ENCODE measurements around the gene ERCC1. TPM values are rescaled to one million over a fixed set of nuclear protein-coding genes. Genes with fewer than 3 reads are reported as not detected.

ERCC1 gene
- total and polyA plus RNA-seq, 2 of the 13 experiments (the other 11 are each of a cell fraction or from before 2014, with no cell fraction given), result 40.0 to 66.4 TPM

DNA sequence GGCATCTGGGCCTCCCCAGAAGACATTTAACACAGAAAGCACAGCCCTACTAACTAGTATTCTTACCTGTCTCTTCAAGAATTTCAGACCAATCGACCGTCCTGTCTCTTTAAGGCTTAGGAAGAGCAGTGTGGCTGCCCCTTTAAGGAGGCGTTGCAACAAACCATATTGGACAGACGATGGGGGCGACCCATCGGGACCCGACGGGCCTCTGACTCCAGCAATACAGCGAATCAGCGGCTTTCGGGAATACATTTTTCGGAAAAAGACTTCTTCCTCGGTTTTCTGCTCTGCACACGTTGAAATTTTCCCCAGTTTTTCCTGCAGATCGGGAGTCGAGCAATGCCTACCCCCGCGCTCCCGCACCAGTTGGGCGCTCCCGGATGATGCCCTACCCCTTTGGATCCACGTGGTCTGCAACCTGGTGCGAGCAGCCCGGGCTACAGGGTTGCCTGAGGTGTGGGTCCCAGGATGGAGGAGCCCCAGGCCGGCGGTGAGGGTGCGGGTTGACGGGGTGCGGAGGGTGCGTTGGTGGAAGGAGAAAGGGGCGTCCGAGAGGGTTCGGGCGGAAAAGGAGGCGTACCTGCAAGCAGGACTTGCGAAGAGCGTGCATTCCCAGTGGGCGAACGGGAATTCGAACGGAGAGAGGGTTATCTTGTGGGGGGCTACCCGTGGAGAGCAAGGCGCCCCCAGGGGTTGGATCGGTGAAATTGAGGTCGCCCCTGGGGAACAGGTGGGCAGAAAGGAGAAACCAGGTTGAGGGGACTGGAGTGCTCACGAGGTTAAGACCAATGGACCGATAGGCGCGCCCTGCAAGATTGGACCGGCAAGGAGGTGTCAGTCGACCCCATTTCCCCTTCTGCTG is 17.3 kb downstream of the ERCC1 start, which contains the start of gene POLR1G (continued):
- TF ChIP-seq, protein P1, sequence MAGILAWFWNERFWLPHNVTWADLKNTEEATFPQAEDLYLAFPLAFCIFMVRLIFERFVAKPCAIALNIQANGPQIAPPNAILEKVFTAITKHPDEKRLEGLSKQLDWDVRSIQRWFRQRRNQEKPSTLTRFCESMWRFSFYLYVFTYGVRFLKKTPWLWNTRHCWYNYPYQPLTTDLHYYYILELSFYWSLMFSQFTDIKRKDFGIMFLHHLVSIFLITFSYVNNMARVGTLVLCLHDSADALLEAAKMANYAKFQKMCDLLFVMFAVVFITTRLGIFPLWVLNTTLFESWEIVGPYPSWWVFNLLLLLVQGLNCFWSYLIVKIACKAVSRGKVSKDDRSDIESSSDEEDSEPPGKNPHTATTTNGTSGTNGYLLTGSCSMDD (CRISPR knock-in tag; IDR thresholded peaks at IDR 0.05), result no peak
- 0 out of 2 replicates have a peak, but pooled peaks have one; percentile 29 for TF ChIP-seq ZNF605 (CRISPR knock-in tag; IDR thresholded peaks at IDR 0.05)
- TF ChIP-seq ZNF205 (CRISPR knock-in tag; IDR thresholded peaks at IDR 0.05), result no peak
- peak; percentile 75 for TF ChIP-seq POLR2AphosphoS5 (IDR thresholded peaks at IDR 0.05; ENCODE audit: low read depth, low read length)
- no peak for TF ChIP-seq GTF2F1 (IDR thresholded peaks at IDR 0.05; ENCODE audit: low read length)
- TF ChIP-seq TEF (CRISPR knock-in tag; IDR thresholded peaks at IDR 0.05), result no peak
- peak; percentile 29; the same call in 1 of the 2 replicates for TF ChIP-seq ZNF768 (CRISPR knock-in tag; IDR thresholded peaks at IDR 0.05)
- TF ChIP-seq, protein P2, sequence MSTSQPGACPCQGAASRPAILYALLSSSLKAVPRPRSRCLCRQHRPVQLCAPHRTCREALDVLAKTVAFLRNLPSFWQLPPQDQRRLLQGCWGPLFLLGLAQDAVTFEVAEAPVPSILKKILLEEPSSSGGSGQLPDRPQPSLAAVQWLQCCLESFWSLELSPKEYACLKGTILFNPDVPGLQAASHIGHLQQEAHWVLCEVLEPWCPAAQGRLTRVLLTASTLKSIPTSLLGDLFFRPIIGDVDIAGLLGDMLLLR (CRISPR knock-in tag; IDR thresholded peaks at IDR 0.05), result peak; percentile 98
- TF ChIP-seq ZFP36L1 (CRISPR knock-in tag; IDR thresholded peaks at IDR 0.05), result no peak
- peak; percentile 65 for TF ChIP-seq MED8 (CRISPR knock-in tag; IDR thresholded peaks at IDR 0.05; ENCODE audit: insufficient replicate concordance)
- TF ChIP-seq ZFP36 (IDR thresholded peaks at IDR 0.05; ENCODE audit: borderline replicate concordance, low read depth, low read length, partially characterized antibody), result no peak
- TF ChIP-seq ZNF207 (IDR thresholded peaks at IDR 0.05; ENCODE audit: borderline replicate concordance), result no peak
- peak; percentile 35; the same call in 1 of the 2 replicates for TF ChIP-seq USF2 (IDR thresholded peaks at IDR 0.05; ENCODE audit: low read depth, low read length)
- TF ChIP-seq USF2 (CRISPR knock-in tag; IDR thresholded peaks at IDR 0.05; ENCODE audit: borderline replicate concordance), result peak; percentile 64; the same call in 1 of the 2 replicates
- no peak for TF ChIP-seq ZFP1 (CRISPR knock-in tag; IDR thresholded peaks at IDR 0.05)
- no peak for TF ChIP-seq MED13 (CRISPR knock-in tag; IDR thresholded peaks at IDR 0.05)
- peak; percentile 39; the same call in 1 of the 2 replicates for TF ChIP-seq ZNF263 (CRISPR knock-in tag; IDR thresholded peaks at IDR 0.05)
- no peak for TF ChIP-seq RORA (CRISPR knock-in tag; IDR thresholded peaks at IDR 0.05)
- TF ChIP-seq ZNF879 (CRISPR knock-in tag; IDR thresholded peaks at IDR 0.05), result peak; percentile 44; the same call in 1 of the 2 replicates
- TF ChIP-seq ZNF678 (CRISPR knock-in tag; IDR thresholded peaks at IDR 0.05), result 0 out of 2 replicates have a peak, but pooled peaks have one; percentile 34
- TF ChIP-seq ZNF589 (CRISPR knock-in tag; conservative IDR thresholded peaks at IDR 0.05), result peak; percentile 64
- TF ChIP-seq ZNF224 (CRISPR knock-in tag; IDR thresholded peaks at IDR 0.05), result no peak
- TF ChIP-seq NFE2 (CRISPR knock-in tag; IDR thresholded peaks at IDR 0.05), result no peak
- peak; percentile 81; the same call in 1 of the 2 replicates for TF ChIP-seq HINFP (CRISPR knock-in tag; IDR thresholded peaks at IDR 0.05; ENCODE audit: low read depth)
- TF ChIP-seq KLF15 (CRISPR knock-in tag; IDR thresholded peaks at IDR 0.05; ENCODE audit: borderline replicate concordance), result no peak
